GM21381 (cell line): ENCODE measurements around the gene AMN1.
"Not testable (repeated sequence)": the region's sequence is repeated elsewhere in the genome, so short reads cannot be mapped to it uniquely, and the experiment has no call there.

Source experiments
- ATAC-seq: cut with Tn5 transposase; IDR thresholded peaks from one replicate; pipeline ENCODE4 v1.9.1; 2021; ENCODE audit warnings: mild to moderate bottlenecking, moderate library complexity; ENCODE audit not compliant: unreplicated experiment

AMN1 gene

DNA sequence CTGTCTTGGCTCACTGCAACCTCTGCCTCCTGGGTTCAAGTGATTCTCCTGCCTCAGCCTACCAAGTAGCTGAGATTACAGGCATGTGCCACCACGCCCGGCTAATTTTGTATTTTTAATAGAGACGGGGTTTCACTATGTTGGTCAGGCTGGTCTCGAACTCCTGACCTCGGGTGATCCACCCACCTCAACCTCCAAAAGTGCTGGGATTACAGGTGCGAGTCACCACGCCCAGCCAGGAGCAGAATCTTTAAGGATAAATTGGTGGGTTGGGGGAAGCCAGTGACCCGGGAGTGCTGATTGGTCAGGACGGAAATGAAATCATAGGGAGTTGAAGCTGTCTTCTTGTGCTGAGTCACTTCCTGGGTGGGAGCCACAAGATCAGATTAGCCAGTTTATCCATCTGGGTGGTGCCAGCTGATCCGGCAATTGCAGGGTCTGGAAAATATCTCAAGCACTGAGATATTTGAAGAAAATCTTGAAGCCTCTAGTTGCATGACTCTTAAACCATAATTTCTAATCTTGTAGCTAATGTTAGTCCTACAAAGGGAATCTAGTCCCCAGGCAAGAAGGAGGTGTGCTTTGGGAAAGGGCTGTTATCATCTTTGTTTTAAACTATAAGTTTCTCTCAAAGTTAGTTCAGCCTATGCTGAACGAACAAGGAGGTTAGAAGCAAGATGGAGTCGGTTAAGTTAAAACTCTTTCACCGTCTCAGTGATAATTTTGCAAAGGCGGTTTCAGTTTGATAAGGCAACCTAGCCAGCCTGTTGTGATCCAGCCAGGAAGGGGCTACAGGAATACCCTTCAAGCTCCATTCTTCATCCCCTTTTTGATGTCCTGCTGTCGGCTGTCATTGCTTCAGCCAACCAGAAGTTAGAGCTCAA, 5.0 kb upstream of the AMN1 start:
- ATAC-seq = not testable (repeated sequence)

DNA sequence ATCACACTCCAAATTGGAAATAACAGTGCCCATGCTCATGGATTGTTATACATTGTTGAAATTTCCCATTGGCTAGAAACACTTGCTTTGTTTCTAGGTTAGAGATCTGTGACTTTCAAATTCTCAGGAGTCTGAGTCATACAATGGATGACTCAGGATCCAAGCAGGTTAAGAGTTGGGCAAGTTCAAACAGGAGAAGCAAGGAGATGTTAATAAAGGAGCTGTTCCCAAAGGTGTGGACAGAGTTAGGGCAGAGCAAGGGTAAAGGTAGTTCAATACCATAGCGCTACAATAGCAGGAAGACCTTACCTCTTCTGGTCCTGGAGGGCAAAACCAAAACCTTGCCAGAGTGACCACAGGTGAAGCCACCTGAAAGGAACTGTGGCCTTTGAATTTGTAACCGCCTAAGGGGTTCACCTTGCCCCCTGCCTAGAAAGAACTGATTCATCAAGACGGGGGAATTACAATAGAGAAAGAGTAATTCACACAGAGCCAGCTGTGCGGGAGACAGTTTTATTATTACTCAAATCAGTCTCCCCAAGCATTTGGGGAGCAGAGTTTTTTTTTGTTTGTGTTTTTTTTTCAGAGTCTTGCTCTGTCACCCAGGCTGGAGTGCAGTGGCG, 4.2 kb upstream of the AMN1 start:
- ATAC-seq = no peak

DNA sequence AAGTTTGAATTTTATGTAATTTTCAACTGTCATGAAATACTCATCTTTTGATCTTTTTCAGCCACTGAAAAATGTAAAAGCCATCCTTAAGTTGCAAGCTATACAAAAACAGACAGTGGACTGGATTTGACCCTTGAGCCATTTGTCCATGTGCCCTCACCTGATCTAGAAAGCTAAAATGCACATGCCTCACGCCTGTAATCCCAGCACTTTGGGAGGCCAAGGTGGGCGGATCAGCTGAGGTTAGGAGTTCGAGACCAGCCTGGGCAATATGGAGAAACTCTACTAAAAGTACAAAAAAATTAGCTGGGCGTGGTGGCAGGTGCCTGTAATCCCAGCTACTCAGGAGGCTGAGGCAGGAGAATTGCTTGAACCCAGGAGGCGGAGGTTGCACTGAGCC, 2.4 kb upstream of the AMN1 start:
- not testable (repeated sequence) for ATAC-seq

DNA sequence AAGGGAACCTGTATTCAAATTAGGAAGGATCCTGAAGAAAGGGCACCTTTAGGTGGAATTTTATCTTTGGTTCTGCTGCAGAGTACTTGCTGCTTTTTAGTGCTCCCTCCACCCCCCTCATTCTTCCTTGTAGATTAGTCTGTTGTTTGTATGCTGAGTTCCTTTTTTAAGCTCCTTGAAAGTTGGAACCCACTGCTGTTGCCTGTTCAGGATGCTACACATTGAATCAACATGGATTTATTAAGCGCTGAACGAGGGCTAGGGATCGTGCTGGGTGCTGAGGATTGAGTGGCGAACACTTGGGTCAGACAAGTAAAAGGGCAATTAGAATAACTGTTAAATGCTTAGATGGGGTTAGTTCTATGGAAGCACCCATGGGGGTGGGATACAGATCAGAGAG, 884 bp upstream of the AMN1 start:
- ATAC-seq = no peak

GRCh38 chr12:31728289-31728916, 418 bp downstream of the AMN1 start:
- no peak for ATAC-seq

DNA sequence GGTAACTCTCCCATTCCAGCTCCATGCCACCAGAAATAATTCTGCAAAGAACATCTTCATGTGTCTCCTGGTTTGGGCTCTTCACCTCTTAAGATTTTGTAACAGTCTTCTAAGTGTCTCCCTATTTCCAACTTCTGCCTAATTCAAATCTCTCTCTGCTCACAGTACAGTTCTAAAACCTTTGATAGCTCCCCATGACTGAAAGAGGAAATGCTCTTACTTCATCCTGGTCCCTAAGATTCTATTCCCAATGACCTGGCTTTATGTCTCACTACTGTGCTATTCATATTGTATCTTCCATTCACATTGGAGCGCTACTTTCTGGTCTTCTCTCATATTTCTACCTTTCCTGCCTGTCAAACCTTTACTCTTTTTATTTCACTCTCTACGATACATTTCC, 1.6 kb downstream of the AMN1 start:
- no peak for ATAC-seq

DNA sequence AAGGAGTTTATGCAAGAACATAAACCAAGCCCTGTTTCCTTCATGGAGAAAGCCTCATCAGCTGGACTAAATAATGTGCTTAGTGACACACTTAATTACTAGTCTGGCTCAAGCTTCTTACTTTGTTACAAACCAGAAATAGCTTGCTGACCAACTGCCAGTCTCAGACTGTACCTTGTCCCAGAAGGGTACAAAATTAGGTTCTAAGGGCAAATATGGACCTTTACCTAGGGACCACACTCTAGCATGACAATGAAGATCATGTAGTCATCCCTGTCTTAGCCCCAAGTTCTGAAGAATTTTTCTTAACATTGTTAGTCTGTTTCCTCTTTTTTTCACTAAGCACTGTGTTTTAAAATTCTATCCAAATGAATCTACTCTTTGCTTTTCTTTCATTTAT, 2.2 kb downstream of the AMN1 start:
- ATAC-seq = no peak

GRCh38 chr12:31724557-31724956, 4.3 kb downstream of the AMN1 start:
- no peak for ATAC-seq

GRCh38 chr12:31722580-31722979, 6.2 kb downstream of the AMN1 start:
- ATAC-seq = no peak

DNA sequence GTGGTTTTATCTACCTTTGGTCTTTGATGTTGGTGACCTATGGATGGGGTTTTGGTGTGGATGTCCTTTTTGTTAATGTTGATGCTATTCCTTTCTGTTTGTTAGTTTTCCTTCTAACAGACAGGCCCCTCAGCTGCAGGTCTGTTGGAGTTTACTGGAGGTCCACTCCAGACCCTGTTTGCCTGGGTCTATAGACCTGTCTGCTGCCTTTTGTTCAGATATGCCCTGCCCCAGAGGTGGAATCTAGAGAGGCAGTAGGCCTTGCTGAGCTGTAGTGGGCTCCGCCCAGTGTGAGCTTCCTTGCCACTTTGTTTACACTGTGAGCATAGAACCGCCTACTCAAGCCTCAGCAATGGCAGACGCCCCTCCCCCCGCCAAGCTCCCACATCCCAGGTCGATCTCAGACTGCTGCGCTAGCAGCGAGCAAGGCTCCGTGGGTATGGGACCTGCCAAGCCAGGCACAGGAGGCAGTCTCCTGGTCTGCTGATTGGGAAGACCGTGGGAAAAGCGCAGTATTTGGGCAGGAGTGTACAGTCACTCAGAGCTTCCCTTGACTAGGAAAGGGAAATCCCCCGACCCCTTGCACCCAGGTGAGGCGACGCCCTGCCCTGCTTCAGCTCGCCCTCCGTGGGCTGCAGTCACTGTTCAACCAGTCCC, 10.2 kb downstream of the AMN1 start:
- not testable (repeated sequence) for ATAC-seq

DNA sequence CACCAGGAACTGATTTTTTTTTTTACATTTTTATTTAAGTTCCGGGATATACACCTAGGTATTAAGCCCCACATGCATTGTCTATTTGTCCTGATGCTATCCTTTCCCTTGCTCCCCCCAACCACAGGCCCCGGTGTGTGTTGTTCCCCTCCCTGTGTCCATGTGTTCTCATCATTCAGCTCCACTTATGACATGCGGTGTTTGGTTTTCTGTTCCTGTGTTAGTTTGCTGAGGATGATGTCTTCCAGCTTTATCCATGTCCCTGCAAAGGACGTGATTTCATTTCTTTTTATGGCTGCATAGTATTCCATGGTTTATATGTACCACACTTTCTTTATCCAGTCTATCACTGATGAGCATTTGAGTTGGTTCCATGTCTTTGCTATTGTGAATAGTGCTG, 11.8 kb downstream of the AMN1 start:
- ATAC-seq = not testable (repeated sequence)

- ATAC-seq = peak; percentile 66
Observed at GRCh38 chr12:31715283-31715825, 13.5 kb downstream of the AMN1 start.

DNA sequence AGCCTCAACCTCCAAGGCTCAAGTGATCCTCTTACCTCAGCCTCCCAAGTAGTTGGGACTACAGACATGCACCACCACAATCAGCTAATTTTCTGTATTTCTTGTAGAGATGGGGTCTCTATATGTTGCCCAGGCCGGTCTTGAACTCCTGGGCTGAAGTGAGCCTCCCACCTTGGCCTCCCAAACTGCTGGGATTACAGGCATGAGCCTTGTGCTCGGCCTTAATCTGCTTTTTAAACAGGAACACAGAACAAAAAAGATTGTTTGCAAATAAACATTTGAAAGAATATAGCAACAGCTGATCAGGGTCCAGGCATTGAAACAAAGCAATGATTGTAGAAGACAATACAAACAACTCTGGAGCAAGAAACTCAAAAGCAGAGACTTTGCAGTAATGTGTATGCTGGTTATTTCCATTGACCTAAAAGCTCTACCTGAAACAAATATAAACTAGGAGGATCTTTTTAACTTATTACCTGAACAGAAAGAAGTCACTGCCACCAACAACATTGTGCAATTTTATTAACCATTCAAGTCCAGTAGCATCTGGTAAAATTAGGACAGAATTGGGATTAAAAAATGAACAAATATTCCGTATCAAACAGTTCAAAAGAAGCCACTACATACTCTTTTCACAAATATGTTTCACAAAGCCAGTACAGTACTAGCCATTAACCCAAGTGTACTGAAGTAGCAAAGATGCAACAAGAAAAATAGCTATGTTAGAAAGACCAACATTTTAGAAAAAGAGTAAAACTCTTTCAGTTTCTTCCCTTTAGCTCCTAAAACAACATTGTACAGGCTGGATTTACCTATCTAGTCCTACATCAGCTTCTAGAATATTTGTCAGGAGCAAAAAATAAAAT, 14.2 kb downstream of the AMN1 start:
- ATAC-seq = no peak

DNA sequence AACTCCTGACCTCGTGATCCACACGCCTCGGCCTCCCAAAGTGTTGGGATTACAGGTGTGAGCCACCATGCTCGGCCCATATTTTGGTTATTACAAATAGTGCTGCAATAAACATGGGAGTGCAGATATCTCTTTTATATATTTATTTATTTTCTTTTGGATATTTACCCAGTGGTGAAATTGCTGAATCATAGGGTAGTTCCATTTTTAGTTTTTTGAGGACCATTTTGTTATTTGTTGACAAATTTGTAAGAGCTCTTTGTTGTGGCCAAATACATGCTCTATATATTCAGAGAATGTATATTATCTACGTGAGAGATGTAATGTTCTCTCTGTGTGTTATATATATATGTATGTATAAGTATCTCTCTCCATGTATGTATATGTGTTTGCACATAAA, 15.9 kb downstream of the AMN1 start:
- no peak for ATAC-seq

- no peak for ATAC-seq
Observed at GRCh38 chr12:31710021-31710818, 18.6 kb downstream of the AMN1 start.

GRCh38 chr12:31708118-31708517, 20.7 kb downstream of the AMN1 start:
- not testable (repeated sequence) for ATAC-seq

- no peak for ATAC-seq
Observed at GRCh38 chr12:31705621-31706020, 23.2 kb downstream of the AMN1 start.

GRCh38 chr12:31702047-31702446, 26.8 kb downstream of the AMN1 start:
- no peak for ATAC-seq

GRCh38 chr12:31689921-31690320, 38.9 kb downstream of the AMN1 start:
- not testable (repeated sequence) for ATAC-seq
